ENCODE measurements around the gene TBC1D22A.

The TBC1D22A gene

DNA sequence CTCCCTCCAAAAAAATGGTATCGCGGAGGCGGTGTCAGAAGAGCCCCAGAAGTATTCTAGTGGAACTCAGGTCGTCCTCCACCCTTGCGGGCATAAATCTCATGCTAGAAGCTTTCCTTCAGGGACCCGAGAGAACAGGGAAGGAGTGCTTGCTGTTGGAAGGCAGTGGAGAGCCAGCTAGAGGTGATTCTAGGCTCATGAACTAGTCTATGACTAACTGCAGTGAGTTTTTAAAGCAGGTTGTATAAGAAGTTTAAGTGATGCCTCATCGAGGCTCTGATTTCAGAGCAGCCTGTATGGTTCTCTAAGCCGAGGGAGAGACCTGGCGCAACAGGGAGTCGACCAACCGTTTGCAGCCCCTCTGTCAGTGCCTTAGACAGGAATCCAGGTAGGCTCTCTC lies 85.7 kb downstream of the TBC1D22A start:
- H3K4me3 ChIP-seq (ENCODE audit: low read depth, low read length), result no peak overlapping the region
- ChIA-PET CTCF (no interaction called here), POLR2A (no interaction called here)
- TF ChIP-seq CTCF (IDR thresholded peaks at IDR 0.05; ENCODE audit: insufficient read depth, low read length, missing control alignments), result no peak
- no peak for DNase-seq (ENCODE audit: low read depth, low spot score)

DNA sequence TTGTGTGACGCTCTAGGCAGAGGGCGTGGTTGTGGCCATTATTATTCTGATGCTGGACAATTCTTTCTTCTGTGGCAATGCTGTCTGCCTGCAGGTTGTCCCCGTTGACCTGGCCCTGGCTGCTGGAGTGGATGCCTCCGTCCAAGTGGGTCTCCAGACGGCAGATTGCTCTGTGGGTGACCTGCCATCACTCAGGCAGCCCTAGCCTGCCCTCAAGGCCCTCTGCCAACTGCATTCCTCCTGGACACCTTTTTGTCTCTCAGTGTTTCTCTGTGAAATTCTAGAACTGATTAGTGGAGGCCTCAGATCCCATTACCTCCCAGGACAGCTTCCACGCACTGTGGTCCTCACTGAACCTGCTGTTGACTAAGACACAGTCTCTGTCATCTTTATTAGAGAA lies 86.7 kb downstream of the TBC1D22A start:
- DNase-seq (ENCODE audit: low read depth, low spot score), result no peak
- ChIA-PET CTCF (no interaction called here), POLR2A (no interaction called here)
- no peak overlapping the region for H3K4me3 ChIP-seq (ENCODE audit: low read depth, low read length)
- no peak for TF ChIP-seq CTCF (IDR thresholded peaks at IDR 0.05; ENCODE audit: insufficient read depth, low read length, missing control alignments)

DNA sequence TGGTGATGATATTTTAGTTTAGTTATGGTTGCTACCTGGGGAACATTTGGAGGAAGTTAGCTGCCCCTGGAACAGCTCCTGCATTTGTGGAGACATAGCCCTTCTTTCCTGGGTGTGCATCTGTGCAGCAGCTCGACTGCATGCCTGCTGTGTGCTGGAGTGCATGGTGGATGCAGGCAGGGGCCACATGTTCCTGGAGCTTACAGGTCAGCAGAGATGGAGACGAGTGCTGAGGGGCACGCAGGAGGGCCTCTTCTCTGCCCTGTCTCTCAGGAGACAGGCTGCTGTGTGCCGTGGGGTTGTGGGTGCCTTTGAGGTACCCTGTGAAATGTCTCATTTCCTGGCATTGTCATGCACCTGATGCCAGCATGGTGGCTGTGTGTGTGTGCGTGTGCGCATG lies 87.5 kb downstream of the TBC1D22A start:
- no peak for DNase-seq (ENCODE audit: low read depth, low spot score)
- TF ChIP-seq CTCF (IDR thresholded peaks at IDR 0.05; ENCODE audit: insufficient read depth, low read length, missing control alignments), result no peak
- ChIA-PET CTCF (no interaction called here), POLR2A (no interaction called here)
- H3K4me3 ChIP-seq (ENCODE audit: low read depth, low read length), result no peak overlapping the region

DNA sequence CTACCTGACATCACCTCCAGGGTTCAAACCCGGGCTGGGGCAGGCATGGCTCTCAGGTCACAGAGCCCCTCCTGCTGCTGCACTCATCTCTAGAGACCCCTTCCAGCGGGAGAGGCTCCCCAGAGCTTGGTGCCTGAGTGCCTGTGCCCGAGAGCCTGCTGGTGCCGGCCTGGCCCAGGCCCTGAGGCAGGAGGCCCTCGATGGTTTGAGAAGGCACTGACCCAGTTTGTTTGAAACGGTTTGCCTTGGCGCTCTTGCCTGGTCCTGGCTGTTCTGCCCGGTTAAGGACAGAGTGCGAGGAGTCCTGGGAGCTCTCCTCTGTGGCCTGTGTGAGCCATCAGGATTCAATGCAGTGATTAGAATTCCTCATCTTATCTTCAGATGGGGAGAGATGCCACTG lies 88.9 kb downstream of the TBC1D22A start:
- TF ChIP-seq CTCF (IDR thresholded peaks at IDR 0.05; ENCODE audit: insufficient read depth, low read length, missing control alignments), result no peak
- CTCF ChIA-PET, result no interaction called here
- POLR2A ChIA-PET, result no interaction called here

DNA sequence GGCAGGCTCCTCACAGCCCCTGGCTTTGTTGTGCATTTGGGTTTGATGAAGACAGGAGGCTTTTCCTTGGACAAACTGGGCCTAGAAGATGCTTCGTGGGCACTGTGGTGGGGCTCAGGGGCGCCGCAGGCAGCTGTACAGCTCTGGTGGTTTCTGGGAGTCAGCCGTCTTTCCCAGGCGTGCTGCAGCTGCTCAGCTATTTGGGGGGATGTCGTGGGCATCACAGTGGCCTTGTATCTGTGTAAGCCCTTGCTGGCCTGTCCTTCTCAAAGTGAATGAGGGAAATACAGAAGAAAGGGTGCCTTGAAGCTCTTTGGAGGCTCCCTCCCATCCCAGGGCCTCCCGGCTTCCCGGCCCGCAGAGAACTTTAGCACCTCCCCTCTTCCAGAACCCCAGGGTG lies 89.5 kb downstream of the TBC1D22A start:
- TF ChIP-seq CTCF (IDR thresholded peaks at IDR 0.05; ENCODE audit: insufficient read depth, low read length, missing control alignments), result no peak
- ChIA-PET CTCF (no interaction called here), POLR2A (no interaction called here)
- no peak overlapping the region for H3K4me3 ChIP-seq (ENCODE audit: low read depth, low read length)
- no peak for DNase-seq (ENCODE audit: low read depth, low spot score)

More for the DNA sequence above, 88.9 kb downstream of the TBC1D22A start:
- no peak for DNase-seq (ENCODE audit: low read depth, low spot score)
- H3K4me3 ChIP-seq (ENCODE audit: low read depth, low read length), result no peak overlapping the region

DNA sequence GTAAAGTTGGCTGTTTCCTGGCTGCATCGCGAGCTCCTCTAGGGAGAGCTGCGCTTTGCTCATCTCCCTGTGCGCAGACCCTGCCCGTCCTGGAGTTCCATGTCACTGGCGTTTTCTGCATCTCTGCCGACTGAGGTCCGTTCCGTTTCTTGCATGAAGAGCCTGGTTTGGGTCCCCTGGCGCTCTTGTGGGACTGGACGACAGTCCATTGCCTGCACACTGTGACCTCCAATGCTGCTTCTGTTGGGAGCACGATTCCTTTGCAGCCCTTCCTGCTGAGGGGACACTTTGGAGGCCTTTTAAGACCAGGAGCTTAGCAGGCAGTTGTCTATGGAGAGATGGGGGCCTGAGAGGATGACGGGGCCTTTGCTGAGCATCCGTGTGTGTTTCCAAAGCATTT lies 90.3 kb downstream of the TBC1D22A start:
- POLR2A ChIA-PET, result no interaction called here

More for the DNA sequence above, 90.3 kb downstream of the TBC1D22A start:
- CTCF ChIA-PET, result no interaction called here
- no peak for TF ChIP-seq CTCF (IDR thresholded peaks at IDR 0.05; ENCODE audit: insufficient read depth, low read length, missing control alignments)
- no peak overlapping the region for H3K4me3 ChIP-seq (ENCODE audit: low read depth, low read length)
- no peak for DNase-seq (ENCODE audit: low read depth, low spot score)
